ENCODE data around the gene CMTM8. TPM values are rescaled to one million over a fixed set of nuclear protein-coding genes. Genes with fewer than 3 reads are reported as not detected.

Gene CMTM8
- total and polyA plus RNA-seq, 2 experiments from 2014 or later, result 19.9 to 24.5 TPM

DNA sequence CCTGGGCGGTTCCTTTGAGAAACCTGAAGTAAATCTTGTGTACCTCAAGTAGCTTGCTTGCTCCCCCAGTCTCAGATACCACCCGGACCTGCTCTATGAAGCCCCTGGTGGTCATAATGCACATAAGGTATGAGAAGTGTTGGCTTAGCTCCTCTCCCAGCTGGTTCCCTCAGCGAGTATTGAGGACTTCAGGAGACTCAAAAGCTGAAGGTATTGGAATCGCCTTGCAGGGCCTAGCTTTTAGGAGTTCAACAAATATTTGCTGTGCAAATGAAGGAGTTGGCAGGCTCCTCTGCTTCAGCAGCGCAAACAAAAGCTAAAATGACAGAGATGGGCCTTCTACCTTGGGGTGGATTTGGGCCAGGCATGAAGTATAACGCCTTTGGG is 1.7 kb downstream of the CMTM8 start:
- Histone ChIP-seq H3F3A (replicated peaks; ENCODE audit: low read depth) (no peaks in the 10 kb centered on the region; the same call in 1 of the 2 replicates), H3K9me2 (ENCODE audit: insufficient read depth) (0 out of 2 replicates have a peak, but pooled peaks cover 3% of the 10 kb centered on the region), H3K27ac (ENCODE audit: low read depth) (no peak overlapping the region), H3K4me1 (ENCODE audit: insufficient read depth) (peaks cover 20% of the 10 kb centered on the region), H3K4me3 (peak overlapping the region; percentile 88; the same call in 1 of the 2 replicates), H3K27me3 (ENCODE audit: insufficient read depth) (peaks cover 40% of the 10 kb centered on the region), H3K36me3 (ENCODE audit: insufficient read depth) (no peaks in the 10 kb centered on the region; the same call in 1 of the 2 replicates), H2AFZ (no peak overlapping the region), H3K79me2 (replicated peaks; ENCODE audit: insufficient read depth) (peaks cover 45% of the 10 kb centered on the region), H3K4me2 (peak overlapping the region; percentile 89), H4K20me1 (replicated peaks; ENCODE audit: insufficient read depth) (peaks cover 9% of the 10 kb centered on the region; the same call in 1 of the 2 replicates)
- TF ChIP-seq ZNF462 (CRISPR knock-in tag; IDR thresholded peaks at IDR 0.05) (peak; percentile 18; the same call in 1 of the 2 replicates), EZH2 (IDR thresholded peaks at IDR 0.05; ENCODE audit: low read depth, unreplicated experiment) (no peak), CTCF (conservative IDR thresholded peaks at IDR 0.05; ENCODE audit: low read depth in 2 of 2) (peak; percentile 60 to 65)
- TF ChIP-seq, protein P1, sequence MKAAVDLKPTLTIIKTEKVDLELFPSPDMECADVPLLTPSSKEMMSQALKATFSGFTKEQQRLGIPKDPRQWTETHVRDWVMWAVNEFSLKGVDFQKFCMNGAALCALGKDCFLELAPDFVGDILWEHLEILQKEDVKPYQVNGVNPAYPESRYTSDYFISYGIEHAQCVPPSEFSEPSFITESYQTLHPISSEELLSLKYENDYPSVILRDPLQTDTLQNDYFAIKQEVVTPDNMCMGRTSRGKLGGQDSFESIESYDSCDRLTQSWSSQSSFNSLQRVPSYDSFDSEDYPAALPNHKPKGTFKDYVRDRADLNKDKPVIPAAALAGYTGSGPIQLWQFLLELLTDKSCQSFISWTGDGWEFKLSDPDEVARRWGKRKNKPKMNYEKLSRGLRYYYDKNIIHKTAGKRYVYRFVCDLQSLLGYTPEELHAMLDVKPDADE (IDR thresholded peaks at IDR 0.05), result no peak
- H3K4me3 Mint-ChIP-seq, result peak overlapping the region; percentile 82; the same call in 2 of the 3 replicates
- H3K36me3 Mint-ChIP-seq (ENCODE audit: low read depth), result peaks cover 12% of the 10 kb centered on the region
- H3K27ac Mint-ChIP-seq, result no peak overlapping the region
- H3K4me1 Mint-ChIP-seq, result peaks cover 21% of the 10 kb centered on the region
- H3K27me3 Mint-ChIP-seq (ENCODE audit: insufficient read depth, low read depth, poor library complexity), result peaks cover 28% of the 10 kb centered on the region
- ATAC-seq, result peak; percentile 32
- H3K9me3 Mint-ChIP-seq, result peaks cover 14% of the 10 kb centered on the region; the same call in 2 of the 3 replicates
- DNase-seq (ENCODE audit: low spot score), result peak; percentile 80
